K562 (cell line): ENCODE results near the gene NDUFAB1. TPM values are rescaled to one million over a fixed set of nuclear protein-coding genes. Genes with fewer than 3 reads are reported as not detected.

Experiments
- CHCHD3 ChIP-seq: fragments of 250-450 bp; sonication (Bioruptor Pico); IDR thresholded peaks from 2 replicates; pipeline ENCODE4 v2.1.2; 2022; ENCODE audit warnings: mild to moderate bottlenecking
- CREB5 ChIP-seq: fragments of 250-450 bp; sonication (Bioruptor Pico); IDR thresholded peaks from 2 replicates; pipeline ENCODE4 v1.5.0; 2020; ENCODE audit warnings: mild to moderate bottlenecking
- ERF ChIP-seq: fragments of 450-650 bp; formaldehyde crosslinking; IDR thresholded peaks from 2 replicates; pipeline ENCODE4 v1.4.0; 2020; ENCODE audit warnings: mild to moderate bottlenecking, mixed read lengths
- GABPB1 ChIP-seq: sonication (generic); formaldehyde crosslinking; IDR thresholded peaks from 2 replicates; pipeline ENCODE4 v1.8.0; 2022; ENCODE audit warnings: mild to moderate bottlenecking, missing genetic modification reagents
- GATAD2B ChIP-seq: fragments of 450-650 bp; IDR thresholded peaks from 2 replicates; pipeline ENCODE4 v1.6.1; 2017; ENCODE audit warnings: mild to moderate bottlenecking, borderline replicate concordance
- HDAC2 ChIP-seq: fragments of 450-650 bp; IDR thresholded peaks from 2 replicates; pipeline ENCODE4 v1.6.1; 2016; ENCODE audit warnings: mild to moderate bottlenecking
- HNRNPL ChIP-seq: fragments of 200-400 bp; formaldehyde crosslinking; IDR thresholded peaks from 2 replicates; pipeline ENCODE4 v1.6.1; 2017; ENCODE audit warnings: low read depth, mild to moderate bottlenecking, low read length
- MCM3 ChIP-seq: fragments of 450-650 bp; IDR thresholded peaks from 2 replicates; pipeline ENCODE4 v1.6.1; 2016
- NR4A1 ChIP-seq, 2 experiments: fragments of 250-450 bp in 1 of 2; fragments of 450-650 bp in 1 of 2; sonication (Bioruptor Pico) in 1 of 2; IDR thresholded peaks; 2 replicates each; pipeline versions ENCODE4 v1.4.0 to v1.6.1; 2016 to 2020; ENCODE audit warnings: mild to moderate bottlenecking in 2 of 2, missing compliant biosample characterization in 1 of 2, missing genetic modification characterization in 1 of 2, moderate library complexity in 1 of 2
- PBX2 ChIP-seq, 2 experiments: IDR thresholded peaks in 1 of 2; conservative IDR thresholded peaks in 1 of 2; 2 replicates each; pipeline ENCODE4 v1.6.1; 2016; ENCODE audit warnings: low read depth in 2 of 2, mild to moderate bottlenecking in 1 of 2, missing compliant biosample characterization in 1 of 2, missing genetic modification characterization in 1 of 2, moderate library complexity in 1 of 2
- SMARCA5 ChIP-seq: fragments of 450-650 bp; IDR thresholded peaks from 2 replicates; pipeline ENCODE4 v1.6.1; 2016
- ZBTB49 ChIP-seq: sonication (generic); formaldehyde crosslinking; IDR thresholded peaks from 2 replicates; pipeline ENCODE4 v1.8.0; 2022; ENCODE audit warnings: missing genetic modification reagents, mild to moderate bottlenecking, borderline replicate concordance
- ZBTB9 ChIP-seq: fragments of 450-650 bp; formaldehyde crosslinking; IDR thresholded peaks from 2 replicates; pipeline ENCODE4 v1.4.0; 2020; ENCODE audit warnings: mild to moderate bottlenecking, moderate library complexity
- ZNF184 ChIP-seq: sonication (generic); formaldehyde crosslinking; IDR thresholded peaks from 2 replicates; pipeline ENCODE4 v1.5.0; 2020; ENCODE audit warnings: missing genetic modification reagents
- ZNF655 ChIP-seq: fragments of 250-450 bp; sonication (Bioruptor Pico); IDR thresholded peaks from 2 replicates; pipeline ENCODE4 v1.5.0; 2021
- polyA plus RNA-seq, 8 experiments: library from polyadenylated mRNA; depleted of rRNA in 4 of 8; stranded (reverse) in 5 of 8; unstranded in 3 of 8; fragments of >200 nt; fragmentation: Nextera tagmentation in 2 of 8; fragmentation: Illumina TruSeq in 1 of 8; extraction: Ambion mirVana in 2 of 8; extraction: Trizol in 1 of 8; gene quantifications; 2 replicates each; pipeline versions ENCODE4 v1.2.1 to v1.2.3, GENCODE V29; 2011 to 2014; ENCODE audit warnings: inconsistent platforms in 1 of 8, missing spikeins in 1 of 8
- total RNA-seq, 7 experiments: library from RNA; depleted of rRNA in 6 of 7; stranded (reverse); fragments of >200 nt in 6 of 7; fragmentation: Illumina TruSeq in 2 of 7; extraction: Trizol in 2 of 7; gene quantifications; 2 replicates each; pipeline versions ENCODE4 v1.2.1 to v1.2.3, GENCODE V29; 2011 to 2021; ENCODE audit warnings: low replicate concordance in 1 of 7

The NDUFAB1 gene
- total and polyA plus RNA-seq, 9 of the 15 experiments (the other 6 are each of a cell fraction or from before 2014, with no cell fraction given): 123 to 481 (median 238) TPM

GRCh38 chr16:23557779-23558702, 38.1 kb downstream of the NDUFAB1 start (continued):
- TF ChIP-seq ZNF655 (no peak), ZBTB9 (CRISPR knock-in tag) (no peak), ZNF184 (CRISPR knock-in tag) (no peak), MCM3 (no peak), NR4A1 (CRISPR knock-in tag; IDR thresholded peaks at IDR 0.05) (peak; percentile 54; the same call in 1 of the 2 replicates), NR4A1 (tag; IDR thresholded peaks at IDR 0.05) (no peak), PBX2 (CRISPR knock-in tag; IDR thresholded peaks at IDR 0.05; ENCODE audit: low read depth) (no peak), PBX2 (tag; conservative IDR thresholded peaks at IDR 0.05; ENCODE audit: low read depth) (no peak), GATAD2B (0 out of 2 replicates have a peak, but pooled peaks have one; percentile 47), HDAC2 (no peak), ERF (0 out of 2 replicates have a peak, but pooled peaks have one; percentile 37), CHCHD3 (CRISPR knock-in tag) (no peak), CREB5 (CRISPR knock-in tag) (no peak), ZBTB49 (CRISPR knock-in tag) (no peak), HNRNPL (no peak), GABPB1 (CRISPR knock-in tag) (peak; percentile 27; the same call in 1 of the 2 replicates), SMARCA5 (no peak)
